ENCODE data around the gene OMA1.

OMA1 gene

DNA sequence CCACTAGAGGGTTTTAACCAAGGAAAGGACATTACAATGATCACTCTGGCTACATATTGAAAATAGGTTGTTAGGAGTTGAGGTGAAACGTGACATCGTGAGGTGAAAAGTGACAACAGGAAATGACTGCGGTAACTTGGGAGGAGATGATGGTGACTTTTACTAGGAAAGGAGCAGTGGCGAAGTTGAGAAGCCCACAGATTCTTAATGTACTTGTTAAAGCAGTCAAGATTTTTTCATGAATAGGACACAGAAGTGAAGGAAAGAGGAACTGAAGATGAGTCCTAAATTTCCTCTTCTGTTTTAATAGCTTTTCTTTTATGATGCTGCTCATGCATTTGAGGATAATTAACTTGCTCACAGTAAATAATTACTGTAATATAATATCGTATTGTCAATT, 59.5 kb downstream of the OMA1 start:
- Histone ChIP-seq H3K9me3 (ENCODE audit: control insufficient read depth, insufficient read depth, low read length) (no peaks in the 10 kb centered on the region), H3K79me2 (ENCODE audit: control insufficient read depth, low read length) (no peaks in the 10 kb centered on the region), H3K4me3 (ENCODE audit: low read length) (no peak overlapping the region), H3K4me2 (ENCODE audit: low read length) (no peak overlapping the region), H3K4me1 (ENCODE audit: control insufficient read depth, low read length) (no peaks in the 10 kb centered on the region), H3K27ac (ENCODE audit: low read depth, low read length) (no peak overlapping the region), H4K20me1 (ENCODE audit: control insufficient read depth, insufficient read depth, low read depth, low read length) (no peaks in the 10 kb centered on the region), H3K27me3 (ENCODE audit: control insufficient read depth, low read length) (no peaks in the 10 kb centered on the region), H3F3A (ENCODE audit: control insufficient read depth, insufficient read depth) (0 out of 2 replicates have a peak, but pooled peaks cover 4% of the 10 kb centered on the region), H3K36me3 (ENCODE audit: control insufficient read depth, low read length) (peaks cover 17% of the 10 kb centered on the region), H3K9me2 (replicated peaks; ENCODE audit: control insufficient read depth, low read length) (no peaks in the 10 kb centered on the region)
- TF ChIP-seq EZH2phosphoT487 (IDR thresholded peaks at IDR 0.05; ENCODE audit: borderline replicate concordance, low read length): no peak
- TF ChIP-seq, protein P1, sequence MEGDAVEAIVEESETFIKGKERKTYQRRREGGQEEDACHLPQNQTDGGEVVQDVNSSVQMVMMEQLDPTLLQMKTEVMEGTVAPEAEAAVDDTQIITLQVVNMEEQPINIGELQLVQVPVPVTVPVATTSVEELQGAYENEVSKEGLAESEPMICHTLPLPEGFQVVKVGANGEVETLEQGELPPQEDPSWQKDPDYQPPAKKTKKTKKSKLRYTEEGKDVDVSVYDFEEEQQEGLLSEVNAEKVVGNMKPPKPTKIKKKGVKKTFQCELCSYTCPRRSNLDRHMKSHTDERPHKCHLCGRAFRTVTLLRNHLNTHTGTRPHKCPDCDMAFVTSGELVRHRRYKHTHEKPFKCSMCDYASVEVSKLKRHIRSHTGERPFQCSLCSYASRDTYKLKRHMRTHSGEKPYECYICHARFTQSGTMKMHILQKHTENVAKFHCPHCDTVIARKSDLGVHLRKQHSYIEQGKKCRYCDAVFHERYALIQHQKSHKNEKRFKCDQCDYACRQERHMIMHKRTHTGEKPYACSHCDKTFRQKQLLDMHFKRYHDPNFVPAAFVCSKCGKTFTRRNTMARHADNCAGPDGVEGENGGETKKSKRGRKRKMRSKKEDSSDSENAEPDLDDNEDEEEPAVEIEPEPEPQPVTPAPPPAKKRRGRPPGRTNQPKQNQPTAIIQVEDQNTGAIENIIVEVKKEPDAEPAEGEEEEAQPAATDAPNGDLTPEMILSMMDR (IDR thresholded peaks at IDR 0.05; ENCODE audit: low read depth, low read length, poor library complexity, severe bottlenecking): no peak

DNA sequence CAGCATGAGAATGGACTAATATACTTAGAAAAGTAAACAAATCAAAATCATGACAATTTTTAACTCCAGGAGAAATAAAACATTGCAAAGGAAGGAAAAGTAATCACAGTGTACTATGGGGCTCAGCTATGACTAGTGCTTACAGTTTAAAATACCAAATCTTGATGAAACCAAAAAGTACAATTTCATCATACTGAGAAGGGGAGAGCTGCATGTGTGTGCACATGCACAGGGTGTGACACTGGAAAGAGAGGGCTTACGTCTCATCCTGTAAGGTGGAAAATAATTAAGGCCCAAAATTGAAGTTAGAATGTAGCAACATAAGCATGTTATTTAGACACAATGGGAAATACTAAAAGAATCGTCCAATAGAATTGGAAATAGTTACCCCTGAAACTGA, 64.6 kb downstream of the OMA1 start:
- H3K27ac ChIP-seq (ENCODE audit: low read depth, low read length): no peak overlapping the region
- H3K4me2 ChIP-seq (ENCODE audit: low read length): no peak overlapping the region
- no peaks in the 10 kb centered on the region for H3K9me2 ChIP-seq (replicated peaks; ENCODE audit: control insufficient read depth, low read length)
- no peaks in the 10 kb centered on the region for H3K4me1 ChIP-seq (ENCODE audit: control insufficient read depth, low read length)
- peaks cover 27% of the 10 kb centered on the region for H3K36me3 ChIP-seq (ENCODE audit: control insufficient read depth, low read length)
- no peaks in the 10 kb centered on the region for H3K9me3 ChIP-seq (ENCODE audit: control insufficient read depth, insufficient read depth, low read length)
- TF ChIP-seq, protein P1 (IDR thresholded peaks at IDR 0.05; ENCODE audit: low read depth, low read length, poor library complexity, severe bottlenecking): no peak
- TF ChIP-seq EZH2phosphoT487 (IDR thresholded peaks at IDR 0.05; ENCODE audit: borderline replicate concordance, low read length): no peak
- no peaks in the 10 kb centered on the region for H3K79me2 ChIP-seq (ENCODE audit: control insufficient read depth, low read length)
- H3F3A ChIP-seq (ENCODE audit: control insufficient read depth, insufficient read depth): no peaks in the 10 kb centered on the region
- no peaks in the 10 kb centered on the region for H3K27me3 ChIP-seq (ENCODE audit: control insufficient read depth, low read length)
- no peaks in the 10 kb centered on the region for H4K20me1 ChIP-seq (ENCODE audit: control insufficient read depth, insufficient read depth, low read depth, low read length)
- H3K4me3 ChIP-seq (ENCODE audit: low read length): no peak overlapping the region

DNA sequence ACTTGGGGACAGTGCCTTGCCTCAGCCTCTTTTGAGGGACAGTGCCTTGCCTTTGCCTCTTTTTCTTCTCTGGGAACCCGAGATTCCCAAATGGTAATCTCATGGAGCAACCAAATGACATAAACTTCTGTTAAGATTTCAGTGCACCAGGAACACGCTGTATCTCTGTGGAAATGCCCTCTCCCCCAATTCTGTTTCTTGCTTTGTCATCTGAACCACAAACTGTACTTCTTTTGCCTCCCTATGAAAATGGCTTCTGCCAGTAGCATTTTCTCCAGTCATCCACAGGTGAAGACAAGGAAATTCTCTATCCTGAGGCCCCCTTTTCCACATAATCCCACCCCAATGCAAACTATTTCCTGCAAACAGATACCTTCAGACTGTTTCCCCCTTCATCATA, 66.3 kb downstream of the OMA1 start:
- Histone ChIP-seq H3K4me3 (ENCODE audit: low read length) (no peak overlapping the region), H3K9me2 (replicated peaks; ENCODE audit: control insufficient read depth, low read length) (no peaks in the 10 kb centered on the region), H3F3A (ENCODE audit: control insufficient read depth, insufficient read depth) (no peaks in the 10 kb centered on the region), H3K4me1 (ENCODE audit: control insufficient read depth, low read length) (no peaks in the 10 kb centered on the region), H3K9me3 (ENCODE audit: control insufficient read depth, insufficient read depth, low read length) (no peaks in the 10 kb centered on the region), H3K27ac (ENCODE audit: low read depth, low read length) (no peak overlapping the region), H3K27me3 (ENCODE audit: control insufficient read depth, low read length) (no peaks in the 10 kb centered on the region), H3K36me3 (ENCODE audit: control insufficient read depth, low read length) (peaks cover 27% of the 10 kb centered on the region), H3K4me2 (ENCODE audit: low read length) (no peak overlapping the region), H3K79me2 (ENCODE audit: control insufficient read depth, low read length) (no peaks in the 10 kb centered on the region), H4K20me1 (ENCODE audit: control insufficient read depth, insufficient read depth, low read depth, low read length) (no peaks in the 10 kb centered on the region)
- TF ChIP-seq EZH2phosphoT487 (IDR thresholded peaks at IDR 0.05; ENCODE audit: borderline replicate concordance, low read length): no peak

DNA sequence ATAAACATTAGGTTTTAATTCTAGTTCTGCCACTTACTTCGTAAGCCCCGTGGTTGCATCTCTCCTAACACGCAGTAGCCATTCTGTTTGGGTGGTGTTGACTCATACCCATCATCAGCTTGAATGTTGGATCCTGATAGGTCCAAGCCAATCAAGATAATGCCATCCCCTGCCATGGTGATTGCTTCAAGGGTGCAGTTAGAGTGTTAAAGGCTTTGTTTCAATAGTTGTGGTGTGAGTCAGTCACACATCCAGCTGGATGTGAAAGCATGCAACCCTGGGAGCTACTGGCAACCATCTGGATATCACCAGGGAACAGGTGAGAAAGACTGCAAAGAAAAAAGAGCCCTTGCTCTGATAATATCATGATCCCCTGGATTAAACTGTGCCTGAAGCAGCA, 69.1 kb downstream of the OMA1 start:
- TF ChIP-seq, protein P1 (IDR thresholded peaks at IDR 0.05; ENCODE audit: low read depth, low read length, poor library complexity, severe bottlenecking): no peak
- TF ChIP-seq EZH2phosphoT487 (IDR thresholded peaks at IDR 0.05; ENCODE audit: borderline replicate concordance, low read length): no peak
- Histone ChIP-seq H3K79me2 (ENCODE audit: control insufficient read depth, low read length) (no peaks in the 10 kb centered on the region), H4K20me1 (ENCODE audit: control insufficient read depth, insufficient read depth, low read depth, low read length) (no peaks in the 10 kb centered on the region), H3K4me3 (ENCODE audit: low read length) (no peak overlapping the region), H3K9me2 (replicated peaks; ENCODE audit: control insufficient read depth, low read length) (no peaks in the 10 kb centered on the region), H3K4me1 (ENCODE audit: control insufficient read depth, low read length) (no peaks in the 10 kb centered on the region), H3K4me2 (ENCODE audit: low read length) (no peak overlapping the region), H3K9me3 (ENCODE audit: control insufficient read depth, insufficient read depth, low read length) (no peaks in the 10 kb centered on the region), H3K27me3 (ENCODE audit: control insufficient read depth, low read length) (no peaks in the 10 kb centered on the region), H3K27ac (ENCODE audit: low read depth, low read length) (no peak overlapping the region), H3K36me3 (ENCODE audit: control insufficient read depth, low read length) (peaks cover 13% of the 10 kb centered on the region), H3F3A (ENCODE audit: control insufficient read depth, insufficient read depth) (no peaks in the 10 kb centered on the region)
